ENCODE results near the gene BMAL1. TPM values are rescaled to one million over a fixed set of nuclear protein-coding genes. Genes with fewer than 3 reads are reported as not detected.

Gene BMAL1
- total and polyA plus RNA-seq, 2 of the 4 experiments (the other 2 are of a cell fraction), result 8.8 to 9.9 TPM

GRCh38 chr11:13364388-13364787 is 86.8 kb downstream of the BMAL1 start:
- WGBS, 2 experiments (ENCODE audit: extremely low coverage in 2 of 2, insufficient read length in 1 of 2), result no CpG with 5 or more reads among the region's 2 CpGs
- Histone ChIP-seq H2AK5ac (ENCODE audit: low read depth, low read length) (no peak overlapping the region), H3K27ac (ENCODE audit: insufficient read depth, low read length) (no peak overlapping the region), H3K4me3 (ENCODE audit: insufficient read depth, low read depth, low read length) (no peak overlapping the region), H2AFZ (replicated peaks; ENCODE audit: low read length, poor library complexity) (no peak overlapping the region), H3K18ac (ENCODE audit: low read depth, low read length) (no peak overlapping the region), H3K56ac (ENCODE audit: extremely low read depth, insufficient read depth, low read length) (no peak overlapping the region), H2BK15ac (ENCODE audit: low read depth, low read length) (no peak overlapping the region), H4K20me1 (ENCODE audit: insufficient read depth, low read length) (no peaks in the 10 kb centered on the region), H2BK120ac (ENCODE audit: low read depth, low read length) (no peak overlapping the region), H4K5ac (ENCODE audit: low read depth, low read length) (no peak overlapping the region), H2BK20ac (ENCODE audit: low read depth, low read length) (no peak overlapping the region), H3K36me3 (ENCODE audit: control insufficient read depth, insufficient read depth, low read length) (peaks cover 7% of the 10 kb centered on the region), H3K4ac (ENCODE audit: low read depth, low read length) (no peak overlapping the region), H3K79me1 (ENCODE audit: low read depth in 1 of 2, low read length in 2 of 2) (peaks cover 0 to 8% of the 10 kb centered on the region in 2 experiments; a peak in 1 of 4 replicates), H3K9me3 (ENCODE audit: control insufficient read depth, insufficient read depth, low read length) (no peaks in the 10 kb centered on the region), H3K4me1 (ENCODE audit: control insufficient read depth, insufficient read depth, low read length) (peaks cover 16% of the 10 kb centered on the region), H2AK9ac (replicated peaks; ENCODE audit: low read depth, low read length, poor library complexity) (no peak overlapping the region), H3K9ac (ENCODE audit: low read depth, low read length) (no peak overlapping the region), H3K9me1 (ENCODE audit: insufficient read depth, low read length) (peaks cover 16% of the 10 kb centered on the region), H4K8ac (ENCODE audit: low read depth in 2 of 2, low read length in 2 of 2) (no peak overlapping the region), H2BK5ac (ENCODE audit: low read depth, low read length, poor library complexity, severe bottlenecking) (no peak overlapping the region), H3K4me2 (ENCODE audit: low read depth, low read length) (no peak overlapping the region), H4K91ac (ENCODE audit: insufficient read depth, low read depth, low read length) (no peak overlapping the region), H3K14ac (replicated peaks; ENCODE audit: low read depth, low read length) (peak overlapping the region; percentile 10; the same call in 1 of the 2 replicates), H3K23ac (ENCODE audit: low read depth, low read length) (no peak overlapping the region), H3K27me3 (ENCODE audit: control insufficient read depth, insufficient read depth, low read length) (no peaks in the 10 kb centered on the region)
- in situ Hi-C loops (cut with MboI; ENCODE audit: low sequenced_read_pairs), result no loop called here
- ATAC-seq (ENCODE audit: low read depth) (no peak), DNase-seq (no peak)
- TF ChIP-seq NFE2L2 (IDR thresholded peaks at IDR 0.05; ENCODE audit: low read depth, low read length), result no peak
- no peak for TF ChIP-seq CEBPB (IDR thresholded peaks at IDR 0.05; ENCODE audit: low read depth, low read length)
- no peak for TF ChIP-seq BHLHE40 (IDR thresholded peaks at IDR 0.05; ENCODE audit: low read depth, low read length)
- TF ChIP-seq MAZ (IDR thresholded peaks at IDR 0.05; ENCODE audit: borderline replicate concordance, low read depth, low read length), result no peak
- BruUV-seq (replicated peaks), result no TSS peak
- dilution Hi-C loops (cut with HindIII; ENCODE audit: low sequenced_read_pairs, unreplicated experiment), result no loop called here
- POLR2A ChIA-PET (ENCODE audit: unreplicated experiment), result no interaction called here
- intact Hi-C loops (cut with micrococcal nuclease), result no loop called here
- CTCF ChIA-PET, result interaction anchor here (1.3 kb wide), 1 partner anchor 21 kb away, joined by 3 read pairs; no protein-coding TSS in a partner anchor

Measured in IMR-90 (cell line).